ENCODE measurements around the gene SOST.

DNA sequence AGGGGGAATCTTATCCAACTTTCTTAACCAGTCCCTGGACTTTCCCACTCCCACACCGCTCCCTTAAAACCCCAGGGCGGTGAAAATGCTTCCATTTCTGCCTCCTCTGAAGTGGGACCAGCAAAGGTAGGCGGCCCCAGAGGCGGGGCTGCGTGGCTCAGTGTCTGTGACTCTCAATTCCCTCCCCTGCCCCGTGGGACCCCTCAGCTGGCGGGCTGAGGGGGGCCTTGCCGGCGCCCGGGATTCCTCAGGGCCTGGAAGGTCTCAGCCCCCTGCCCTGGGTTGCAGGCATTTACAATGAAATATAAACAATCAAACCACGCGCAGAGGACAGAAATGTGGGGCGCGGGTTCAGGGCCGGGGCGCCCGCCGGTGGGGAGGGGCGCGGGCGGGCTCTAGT is 3.6 kb downstream of the SOST start:
- TF ChIP-seq POLR2A (IDR thresholded peaks at IDR 0.05; ENCODE audit: low read depth, low read length) (no peak), POLR2AphosphoS5 (IDR thresholded peaks at IDR 0.05; ENCODE audit: low read depth, low read length) (no peak), POU2F2 (IDR thresholded peaks at IDR 0.05; ENCODE audit: low read depth, low read length) (no peak)

Data from GM12891 (cell line).